Endothelial cell (in vitro differentiated cells): ENCODE results near the gene RNF141. TPM values are rescaled to one million over a fixed set of nuclear protein-coding genes. Genes with fewer than 3 reads are reported as not detected.

Experiments
- DNase-seq: peaks from one replicate; pipeline ENCODE4 v3.0.0; 2021; ENCODE audit warnings: low spot score
- H3K27ac Mint-ChIP-seq: one replicate; pipeline ENCODE4 v1.8.0; 2021; ENCODE audit warnings: mixed read lengths, inconsistent platforms; ENCODE audit not compliant: unreplicated experiment
- H3K27me3 Mint-ChIP-seq: one replicate; pipeline ENCODE4 v1.8.0; 2021; ENCODE audit warnings: mild to moderate bottlenecking, moderate library complexity, mixed read lengths, inconsistent platforms; ENCODE audit not compliant: unreplicated experiment
- H3K36me3 Mint-ChIP-seq: one replicate; pipeline ENCODE4 v1.8.0; 2021; ENCODE audit warnings: mild to moderate bottlenecking, low read depth, mixed read lengths, inconsistent platforms; ENCODE audit not compliant: unreplicated experiment
- H3K4me1 Mint-ChIP-seq: one replicate; pipeline ENCODE4 v1.8.0; 2021; ENCODE audit warnings: mild to moderate bottlenecking, mixed read lengths, inconsistent platforms; ENCODE audit not compliant: unreplicated experiment
- H3K4me3 Mint-ChIP-seq: one replicate; pipeline ENCODE4 v1.8.0; 2021; ENCODE audit warnings: mild to moderate bottlenecking, mixed read lengths, inconsistent platforms; ENCODE audit not compliant: unreplicated experiment
- H3K9me3 Mint-ChIP-seq: one replicate; pipeline ENCODE4 v1.8.0; 2021; ENCODE audit warnings: mixed read lengths, inconsistent platforms; ENCODE audit not compliant: unreplicated experiment
- CTCF ChIP-seq: fragments of 200-600 bp; sonication (generic); IDR thresholded peaks from one replicate; pipeline ENCODE4 v1.5.0; 2021; ENCODE audit warnings: antibody characterized with exemption; ENCODE audit not compliant: unreplicated experiment
- total RNA-seq: library from RNA; stranded (reverse); fragmentation: NEBNext Ultra II Directional; extraction: Animal tissue kit (Norgen Biotek cat#: 25700); gene quantifications from one replicate; pipeline ENCODE4 v1.2.1, GENCODE V29; 2021; ENCODE audit not compliant: unreplicated experiment

RNF141 gene
- total RNA-seq, 1 donor from 2014 or later = 32.8 TPM

- Mint-ChIP-seq H3K27me3 (peaks cover 6% of the 10 kb centered on the region), H3K36me3 (peaks cover 38% of the 10 kb centered on the region), H3K4me3 (no peak overlapping the region), H3K4me1 (no peaks in the 10 kb centered on the region), H3K9me3 (no peaks in the 10 kb centered on the region), H3K27ac (no peak overlapping the region)
- no peak for DNase-seq
- no peak for TF ChIP-seq CTCF
These were observed 59.2 kb downstream of the RNF141 start for GRCh38 chr11:10481560-10482349.

DNA sequence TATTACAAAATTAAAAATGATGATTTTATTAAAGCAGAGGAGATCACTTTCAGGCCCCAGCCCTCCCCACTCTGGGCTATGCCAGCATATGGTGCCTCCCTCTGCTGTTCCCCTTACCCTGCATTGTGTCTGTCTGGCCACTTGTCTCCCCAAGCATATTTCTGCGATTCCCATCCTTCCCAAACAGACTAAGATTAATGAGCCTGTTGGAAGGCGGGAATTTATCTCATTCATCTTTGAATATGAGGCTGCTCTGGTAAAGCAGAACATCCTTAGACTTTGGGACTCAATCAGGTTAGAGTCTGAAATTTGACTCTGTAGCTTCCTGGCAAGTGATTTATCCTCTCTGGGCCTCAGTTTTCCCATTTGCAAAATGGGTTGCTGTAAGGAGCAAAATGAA lies 60.2 kb downstream of the RNF141 start:
- Mint-ChIP-seq H3K36me3 (peaks cover 40% of the 10 kb centered on the region), H3K9me3 (no peaks in the 10 kb centered on the region), H3K27ac (no peak overlapping the region), H3K27me3 (peaks cover 3% of the 10 kb centered on the region), H3K4me3 (no peak overlapping the region), H3K4me1 (no peaks in the 10 kb centered on the region)
- no peak for TF ChIP-seq CTCF
- DNase-seq = no peak

DNA sequence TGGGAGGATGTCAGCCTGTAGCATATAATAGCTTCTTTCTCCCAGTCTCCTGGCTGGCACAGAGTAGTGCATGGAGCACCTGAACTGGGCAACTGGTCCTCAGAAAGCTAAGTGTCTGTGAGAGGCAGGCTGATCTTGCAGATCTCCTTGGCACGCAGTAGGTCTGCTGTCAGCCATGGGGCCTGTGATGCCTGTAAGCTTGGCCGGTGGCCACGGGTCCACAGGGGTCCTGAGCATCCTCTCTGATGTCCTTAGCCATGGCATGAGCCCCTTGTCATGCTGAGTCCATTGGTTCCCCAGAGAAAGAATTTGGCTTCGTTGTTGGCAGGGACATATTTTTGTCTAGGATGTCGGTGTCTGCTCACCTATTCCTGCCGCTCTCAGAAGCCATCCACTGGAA lies 61.0 kb downstream of the RNF141 start:
- H3K4me3 Mint-ChIP-seq = no peak overlapping the region
- DNase-seq = no peak
- H3K4me1 Mint-ChIP-seq = no peaks in the 10 kb centered on the region
- no peak overlapping the region for H3K27ac Mint-ChIP-seq
- H3K9me3 Mint-ChIP-seq = no peaks in the 10 kb centered on the region
- peaks cover 3% of the 10 kb centered on the region for H3K27me3 Mint-ChIP-seq
- no peak for TF ChIP-seq CTCF
- H3K36me3 Mint-ChIP-seq = peaks cover 41% of the 10 kb centered on the region

- H3K27me3 Mint-ChIP-seq = peaks cover 3% of the 10 kb centered on the region
- no peak overlapping the region for H3K27ac Mint-ChIP-seq
- no peak for TF ChIP-seq CTCF
- no peak overlapping the region for H3K4me3 Mint-ChIP-seq
- H3K4me1 Mint-ChIP-seq = no peaks in the 10 kb centered on the region
- H3K36me3 Mint-ChIP-seq = peaks cover 37% of the 10 kb centered on the region
- no peak for DNase-seq
- H3K9me3 Mint-ChIP-seq = no peaks in the 10 kb centered on the region
These were observed 62.1 kb downstream of the RNF141 start for GRCh38 chr11:10478574-10479550.

GRCh38 chr11:10478066-10478465 lies 62.9 kb downstream of the RNF141 start:
- no peak overlapping the region for H3K27ac Mint-ChIP-seq

More at GRCh38 chr11:10478066-10478465, 62.9 kb downstream of the RNF141 start:
- Mint-ChIP-seq H3K9me3 (no peaks in the 10 kb centered on the region), H3K27me3 (peaks cover 3% of the 10 kb centered on the region), H3K4me1 (no peaks in the 10 kb centered on the region), H3K36me3 (peaks cover 37% of the 10 kb centered on the region), H3K4me3 (no peak overlapping the region)
- TF ChIP-seq CTCF = no peak
- DNase-seq = no peak
